ENCODE data around the gene SF3A2.
A peak's percentile ranks its signal among the peaks of the same experiment; 100 is the strongest.

SF3A2 gene

GRCh38 chr19:2255112-2255845 is 18.7 kb downstream of the SF3A2 start:
- DNase-seq, result no peak

- no peak for DNase-seq
These were observed 19.5 kb downstream of the SF3A2 start, which contains the start of gene JSRP1 for GRCh38 chr19:2255982-2256685. Gene JSRP1, minus strand, starts transcription at chr19:2256417. Its CDS starts 1,103 bp downstream, at chr19:2255314.

GRCh38 chr19:2259336-2259735 is 22.7 kb downstream of the SF3A2 start:
- DNase-seq, result no peak

- DNase-seq, result no peak
These were observed 23.7 kb downstream of the SF3A2 start for GRCh38 chr19:2260341-2260805.

- no peak for DNase-seq
These were observed 25.0 kb downstream of the SF3A2 start for GRCh38 chr19:2261438-2262172.

GRCh38 chr19:2266183-2266993 is 29.8 kb downstream of the SF3A2 start:
- DNase-seq, result no peak

- DNase-seq, result no peak
These were observed 31.8 kb downstream of the SF3A2 start for GRCh38 chr19:2268480-2268830.

GRCh38 chr19:2268861-2269243 is 32.2 kb downstream of the SF3A2 start:
- DNase-seq, result no peak

- DNase-seq, result peak; percentile 90
These were observed 32.9 kb downstream of the SF3A2 start for GRCh38 chr19:2269244-2270156.

- DNase-seq, result no peak
These were observed 33.5 kb downstream of the SF3A2 start for GRCh38 chr19:2270157-2270422.

GRCh38 chr19:2270423-2271233 is 34.0 kb downstream of the SF3A2 start:
- no peak for DNase-seq

GRCh38 chr19:2271234-2272103 is 34.8 kb downstream of the SF3A2 start:
- no peak for DNase-seq

- no peak for DNase-seq
These were observed 36.9 kb downstream of the SF3A2 start for GRCh38 chr19:2273356-2274184.

- no peak for DNase-seq
These were observed 37.6 kb downstream of the SF3A2 start for GRCh38 chr19:2274185-2274711.

GRCh38 chr19:2274931-2275535 is 38.4 kb downstream of the SF3A2 start:
- no peak for DNase-seq

- no peak for DNase-seq
These were observed 39.2 kb downstream of the SF3A2 start for GRCh38 chr19:2275588-2276428.

GRCh38 chr19:2276429-2276986 is 39.9 kb downstream of the SF3A2 start:
- DNase-seq, result no peak
